ENCODE measurements around the gene INVS. TPM values are rescaled to one million over a fixed set of nuclear protein-coding genes. Genes with fewer than 3 reads are reported as not detected.

Gene INVS
- total and polyA plus RNA-seq, 2 of the 4 experiments (the other 2 are of a cell fraction) = 9.2 to 33.5 TPM

DNA sequence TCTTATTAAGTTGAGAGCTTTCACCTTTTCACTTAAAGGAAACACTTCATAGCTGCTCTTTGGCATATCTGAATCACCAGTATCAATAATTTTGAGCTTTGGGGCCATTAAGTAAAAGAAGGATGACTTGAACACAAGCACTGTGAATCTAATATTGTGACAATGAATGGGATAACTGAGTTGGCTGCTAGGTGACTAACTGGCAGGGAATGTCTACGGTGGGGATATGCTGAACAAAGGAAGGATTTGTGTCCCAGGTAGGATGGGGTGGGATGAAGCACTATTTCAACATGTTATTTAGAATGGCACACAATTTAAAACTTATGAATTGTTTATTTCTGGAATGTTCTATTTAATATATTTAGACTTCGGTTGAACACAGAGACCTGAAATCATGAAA is 130.1 kb downstream of the INVS start:
- Histone ChIP-seq H4K20me1 (ENCODE audit: insufficient read depth, low read length) (no peaks in the 10 kb centered on the region), H3K56ac (ENCODE audit: extremely low read depth, insufficient read depth, low read length) (no peak overlapping the region), H3K4me3 (ENCODE audit: insufficient read depth, low read depth, low read length) (no peak overlapping the region), H2BK120ac (ENCODE audit: low read depth, low read length) (no peak overlapping the region), H3K36me3 (ENCODE audit: control insufficient read depth, insufficient read depth, low read length) (peaks cover 6% of the 10 kb centered on the region; the same call in 1 of the 2 replicates), H3K27me3 (ENCODE audit: control insufficient read depth, insufficient read depth, low read length) (no peaks in the 10 kb centered on the region), H3K23ac (ENCODE audit: low read depth, low read length) (no peak overlapping the region), H4K5ac (ENCODE audit: low read depth, low read length) (no peak overlapping the region), H3K27ac (ENCODE audit: insufficient read depth, low read length) (no peak overlapping the region), H2AK9ac (replicated peaks; ENCODE audit: low read depth, low read length, poor library complexity) (no peak overlapping the region), H3K4ac (ENCODE audit: low read depth, low read length) (no peak overlapping the region), H3K4me2 (ENCODE audit: low read depth, low read length) (no peak overlapping the region), H3K9me3 (ENCODE audit: control insufficient read depth, insufficient read depth, low read length) (no peaks in the 10 kb centered on the region), H3K79me1 (ENCODE audit: low read depth in 1 of 2, low read length in 2 of 2) (no peaks in the 10 kb centered on the region), H3K4me1 (ENCODE audit: control insufficient read depth, insufficient read depth, low read length) (no peaks in the 10 kb centered on the region), H3K9ac (ENCODE audit: low read depth, low read length) (no peak overlapping the region), H2BK5ac (ENCODE audit: low read depth, low read length, poor library complexity, severe bottlenecking) (no peak overlapping the region), H2BK15ac (ENCODE audit: low read depth, low read length) (no peak overlapping the region), H2BK20ac (ENCODE audit: low read depth, low read length) (no peak overlapping the region), H4K8ac (ENCODE audit: low read depth in 2 of 2, low read length in 2 of 2) (no peak overlapping the region), H2AFZ (replicated peaks; ENCODE audit: low read length, poor library complexity) (no peak overlapping the region), H2AK5ac (ENCODE audit: low read depth, low read length) (no peak overlapping the region), H3K18ac (ENCODE audit: low read depth, low read length) (no peak overlapping the region), H3K9me1 (ENCODE audit: insufficient read depth, low read length) (peaks cover 2% of the 10 kb centered on the region; the same call in 1 of the 2 replicates), H3K14ac (replicated peaks; ENCODE audit: low read depth, low read length) (no peak overlapping the region), H4K91ac (ENCODE audit: insufficient read depth, low read depth, low read length) (no peak overlapping the region)
- dilution Hi-C loops (cut with HindIII; ENCODE audit: low sequenced_read_pairs, unreplicated experiment) = no loop called here
- WGBS, 2 experiments (ENCODE audit: extremely low coverage in 2 of 2, insufficient read length in 1 of 2) = no CpG with 5 or more reads among the region's 2 CpGs
- DNase-seq (no peak), ATAC-seq (ENCODE audit: low read depth) (no peak)
- CTCF ChIA-PET = no interaction called here
- no TSS peak for BruUV-seq (replicated peaks)
- intact Hi-C loops (cut with micrococcal nuclease) = no loop called here
- POLR2A ChIA-PET (ENCODE audit: unreplicated experiment) = no interaction called here
- TF ChIP-seq BHLHE40 (IDR thresholded peaks at IDR 0.05; ENCODE audit: low read depth, low read length) (no peak), SMC3 (IDR thresholded peaks at IDR 0.05; ENCODE audit: low read depth, low read length) (no peak), RFX5 (IDR thresholded peaks at IDR 0.05; ENCODE audit: low read depth, low read length) (no peak), RCOR1 (IDR thresholded peaks at IDR 0.05; ENCODE audit: insufficient replicate concordance, low read length) (no peak), NFE2L2 (IDR thresholded peaks at IDR 0.05; ENCODE audit: low read depth, low read length) (no peak), POLR2A (IDR thresholded peaks at IDR 0.05; ENCODE audit: low read depth, low read length) (no peak), MAZ (IDR thresholded peaks at IDR 0.05; ENCODE audit: borderline replicate concordance, low read depth, low read length) (no peak), CHD1 (IDR thresholded peaks at IDR 0.05; ENCODE audit: low read depth, low read length) (no peak), MXI1 (IDR thresholded peaks at IDR 0.05; ENCODE audit: borderline replicate concordance, low read depth, low read length) (no peak), FOS (IDR thresholded peaks at IDR 0.05; ENCODE audit: low read depth, low read length) (no peak), MAFK (IDR thresholded peaks at IDR 0.05; ENCODE audit: low read depth, low read length) (no peak), RAD21 (IDR thresholded peaks at IDR 0.05; ENCODE audit: low read length) (no peak), CEBPB (IDR thresholded peaks at IDR 0.05; ENCODE audit: low read depth, low read length) (no peak)
- TF ChIP-seq, protein P1, sequence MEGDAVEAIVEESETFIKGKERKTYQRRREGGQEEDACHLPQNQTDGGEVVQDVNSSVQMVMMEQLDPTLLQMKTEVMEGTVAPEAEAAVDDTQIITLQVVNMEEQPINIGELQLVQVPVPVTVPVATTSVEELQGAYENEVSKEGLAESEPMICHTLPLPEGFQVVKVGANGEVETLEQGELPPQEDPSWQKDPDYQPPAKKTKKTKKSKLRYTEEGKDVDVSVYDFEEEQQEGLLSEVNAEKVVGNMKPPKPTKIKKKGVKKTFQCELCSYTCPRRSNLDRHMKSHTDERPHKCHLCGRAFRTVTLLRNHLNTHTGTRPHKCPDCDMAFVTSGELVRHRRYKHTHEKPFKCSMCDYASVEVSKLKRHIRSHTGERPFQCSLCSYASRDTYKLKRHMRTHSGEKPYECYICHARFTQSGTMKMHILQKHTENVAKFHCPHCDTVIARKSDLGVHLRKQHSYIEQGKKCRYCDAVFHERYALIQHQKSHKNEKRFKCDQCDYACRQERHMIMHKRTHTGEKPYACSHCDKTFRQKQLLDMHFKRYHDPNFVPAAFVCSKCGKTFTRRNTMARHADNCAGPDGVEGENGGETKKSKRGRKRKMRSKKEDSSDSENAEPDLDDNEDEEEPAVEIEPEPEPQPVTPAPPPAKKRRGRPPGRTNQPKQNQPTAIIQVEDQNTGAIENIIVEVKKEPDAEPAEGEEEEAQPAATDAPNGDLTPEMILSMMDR (conservative IDR thresholded peaks at IDR 0.05; ENCODE audit: low read depth, low read length) = no peak
- TF ChIP-seq, protein P2, sequence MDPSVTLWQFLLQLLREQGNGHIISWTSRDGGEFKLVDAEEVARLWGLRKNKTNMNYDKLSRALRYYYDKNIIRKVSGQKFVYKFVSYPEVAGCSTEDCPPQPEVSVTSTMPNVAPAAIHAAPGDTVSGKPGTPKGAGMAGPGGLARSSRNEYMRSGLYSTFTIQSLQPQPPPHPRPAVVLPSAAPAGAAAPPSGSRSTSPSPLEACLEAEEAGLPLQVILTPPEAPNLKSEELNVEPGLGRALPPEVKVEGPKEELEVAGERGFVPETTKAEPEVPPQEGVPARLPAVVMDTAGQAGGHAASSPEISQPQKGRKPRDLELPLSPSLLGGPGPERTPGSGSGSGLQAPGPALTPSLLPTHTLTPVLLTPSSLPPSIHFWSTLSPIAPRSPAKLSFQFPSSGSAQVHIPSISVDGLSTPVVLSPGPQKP (IDR thresholded peaks at IDR 0.05; ENCODE audit: borderline replicate concordance, low read depth, low read length) = no peak
- TF ChIP-seq, protein P3, sequence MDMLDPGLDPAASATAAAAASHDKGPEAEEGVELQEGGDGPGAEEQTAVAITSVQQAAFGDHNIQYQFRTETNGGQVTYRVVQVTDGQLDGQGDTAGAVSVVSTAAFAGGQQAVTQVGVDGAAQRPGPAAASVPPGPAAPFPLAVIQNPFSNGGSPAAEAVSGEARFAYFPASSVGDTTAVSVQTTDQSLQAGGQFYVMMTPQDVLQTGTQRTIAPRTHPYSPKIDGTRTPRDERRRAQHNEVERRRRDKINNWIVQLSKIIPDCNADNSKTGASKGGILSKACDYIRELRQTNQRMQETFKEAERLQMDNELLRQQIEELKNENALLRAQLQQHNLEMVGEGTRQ (IDR thresholded peaks at IDR 0.05; ENCODE audit: low read depth, low read length) = no peak
- in situ Hi-C loops (cut with MboI; ENCODE audit: low sequenced_read_pairs) = loop anchor here (10.0 kb wide), 1 partner anchor 204 kb away; no protein-coding TSS in a partner anchor
